PFSK-1 (cell line): ENCODE results near the gene PLS1.

ENCODE experiments used
- FOXP2 ChIP-seq: optimal IDR thresholded peaks from 2 replicates; pipeline ENCODE3; 2011; ENCODE audit warnings: borderline replicate concordance, control low read depth, inconsistent platforms; ENCODE audit not compliant: insufficient read depth; ENCODE audit errors: extremely low read length, extremely low read depth
- POLR2AphosphoS5 ChIP-seq: IDR thresholded peaks from 2 replicates; pipeline ENCODE4 v1.6.1; 2012; ENCODE audit warnings: low read depth, mild to moderate bottlenecking, control low read depth, low read length, moderate library complexity
- SIN3A ChIP-seq: IDR thresholded peaks from 2 replicates; pipeline ENCODE4 v1.6.1; 2012; ENCODE audit warnings: mild to moderate bottlenecking, low read length, moderate library complexity, borderline replicate concordance; ENCODE audit not compliant: insufficient read depth
- TAF1 ChIP-seq: IDR thresholded peaks from 2 replicates; pipeline ENCODE4 v1.6.1; 2012; ENCODE audit warnings: low read length, control low read depth, borderline replicate concordance; ENCODE audit not compliant: insufficient read depth
- TF ChIP-seq, protein P1 (sequence below), 2 experiments: IDR thresholded peaks; 2 replicates each; pipeline versions ENCODE4 v1.6.1 to v1.8.0; 2011 to 2012; ENCODE audit warnings: low read depth in 2 of 2, low read length in 2 of 2, control low read depth in 1 of 2, inconsistent platforms in 1 of 2, mild to moderate bottlenecking in 1 of 2, moderate library complexity in 1 of 2; ENCODE audit not compliant: insufficient read depth in 1 of 2

PLS1 gene

DNA sequence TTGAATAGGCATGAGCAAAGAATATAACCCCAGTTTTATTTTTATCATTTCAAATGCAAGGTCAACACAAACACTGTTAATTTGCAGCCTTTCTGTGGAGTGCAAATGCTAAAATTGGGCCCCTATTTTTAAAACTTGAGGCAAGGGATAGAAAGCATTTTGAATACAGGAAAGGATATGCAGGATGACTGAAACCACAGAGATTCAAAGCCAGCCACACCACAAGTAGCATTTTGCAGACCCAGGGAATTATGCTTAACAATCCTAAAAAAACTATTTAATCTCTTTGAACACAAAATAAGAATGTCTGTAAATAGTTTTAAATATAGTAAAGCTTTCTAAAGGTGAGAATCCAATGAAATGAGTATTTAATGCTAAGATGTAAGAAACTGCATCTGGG is 64.7 kb downstream of the PLS1 start:
- TF ChIP-seq SIN3A (no peak), POLR2AphosphoS5 (no peak)
- TF ChIP-seq, protein P1, sequence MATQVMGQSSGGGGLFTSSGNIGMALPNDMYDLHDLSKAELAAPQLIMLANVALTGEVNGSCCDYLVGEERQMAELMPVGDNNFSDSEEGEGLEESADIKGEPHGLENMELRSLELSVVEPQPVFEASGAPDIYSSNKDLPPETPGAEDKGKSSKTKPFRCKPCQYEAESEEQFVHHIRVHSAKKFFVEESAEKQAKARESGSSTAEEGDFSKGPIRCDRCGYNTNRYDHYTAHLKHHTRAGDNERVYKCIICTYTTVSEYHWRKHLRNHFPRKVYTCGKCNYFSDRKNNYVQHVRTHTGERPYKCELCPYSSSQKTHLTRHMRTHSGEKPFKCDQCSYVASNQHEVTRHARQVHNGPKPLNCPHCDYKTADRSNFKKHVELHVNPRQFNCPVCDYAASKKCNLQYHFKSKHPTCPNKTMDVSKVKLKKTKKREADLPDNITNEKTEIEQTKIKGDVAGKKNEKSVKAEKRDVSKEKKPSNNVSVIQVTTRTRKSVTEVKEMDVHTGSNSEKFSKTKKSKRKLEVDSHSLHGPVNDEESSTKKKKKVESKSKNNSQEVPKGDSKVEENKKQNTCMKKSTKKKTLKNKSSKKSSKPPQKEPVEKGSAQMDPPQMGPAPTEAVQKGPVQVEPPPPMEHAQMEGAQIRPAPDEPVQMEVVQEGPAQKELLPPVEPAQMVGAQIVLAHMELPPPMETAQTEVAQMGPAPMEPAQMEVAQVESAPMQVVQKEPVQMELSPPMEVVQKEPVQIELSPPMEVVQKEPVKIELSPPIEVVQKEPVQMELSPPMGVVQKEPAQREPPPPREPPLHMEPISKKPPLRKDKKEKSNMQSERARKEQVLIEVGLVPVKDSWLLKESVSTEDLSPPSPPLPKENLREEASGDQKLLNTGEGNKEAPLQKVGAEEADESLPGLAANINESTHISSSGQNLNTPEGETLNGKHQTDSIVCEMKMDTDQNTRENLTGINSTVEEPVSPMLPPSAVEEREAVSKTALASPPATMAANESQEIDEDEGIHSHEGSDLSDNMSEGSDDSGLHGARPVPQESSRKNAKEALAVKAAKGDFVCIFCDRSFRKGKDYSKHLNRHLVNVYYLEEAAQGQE (IDR thresholded peaks at IDR 0.05; ENCODE audit: insufficient read depth in 1 of 2, low read depth in 2 of 2, low read length in 2 of 2), result no peak

GRCh38 chr3:142663865-142664264 is 67.7 kb downstream of the PLS1 start:
- TF ChIP-seq FOXP2 (no peak), POLR2AphosphoS5 (no peak), TAF1 (no peak), SIN3A (no peak)
- TF ChIP-seq, protein P1 (IDR thresholded peaks at IDR 0.05; ENCODE audit: insufficient read depth in 1 of 2, low read depth in 2 of 2, low read length in 2 of 2), result no peak

DNA sequence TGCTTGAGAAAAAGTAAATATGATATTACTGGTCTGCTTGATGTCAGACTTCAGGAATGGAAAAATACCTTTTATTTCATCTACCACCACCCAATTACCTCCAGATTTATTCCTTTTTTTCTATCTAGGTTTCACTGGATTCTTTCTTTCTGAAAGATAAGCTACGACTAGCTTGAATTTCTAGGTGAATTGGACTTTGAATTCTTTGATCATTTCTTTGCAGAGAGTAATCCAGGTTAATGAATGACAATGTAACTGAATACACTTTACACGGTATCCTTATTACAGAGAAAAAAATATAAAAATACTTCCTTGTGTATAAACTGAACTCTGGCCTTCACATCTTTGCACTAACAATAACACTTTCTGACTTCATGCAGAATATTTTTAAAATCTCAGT is 68.1 kb downstream of the PLS1 start:
- TF ChIP-seq, protein P1 (IDR thresholded peaks at IDR 0.05; ENCODE audit: insufficient read depth in 1 of 2, low read depth in 2 of 2, low read length in 2 of 2), result no peak
- no peak for TF ChIP-seq FOXP2
- TF ChIP-seq SIN3A, result no peak
- no peak for TF ChIP-seq TAF1
- no peak for TF ChIP-seq POLR2AphosphoS5

DNA sequence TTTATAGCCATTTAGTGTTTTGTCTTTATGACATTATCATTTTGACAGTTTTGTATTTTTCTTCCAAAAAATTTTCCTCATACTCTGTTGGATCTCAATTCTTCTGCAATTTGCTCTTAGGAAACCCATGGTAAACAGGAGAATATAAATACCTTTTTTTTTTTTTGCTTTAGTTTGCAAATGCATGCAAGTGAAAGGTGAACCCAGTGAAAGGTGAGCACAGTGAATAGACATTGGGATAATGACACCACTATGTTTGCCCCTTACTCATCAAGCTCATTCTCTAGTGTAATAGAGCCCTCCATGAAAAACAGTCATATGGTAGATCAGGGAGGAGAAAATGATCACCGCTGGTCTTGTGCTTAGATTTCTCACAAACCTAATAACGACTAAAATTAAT is 68.6 kb downstream of the PLS1 start:
- TF ChIP-seq TAF1 (no peak), FOXP2 (no peak), POLR2AphosphoS5 (no peak), SIN3A (no peak)
- TF ChIP-seq, protein P1 (IDR thresholded peaks at IDR 0.05; ENCODE audit: insufficient read depth in 1 of 2, low read depth in 2 of 2, low read length in 2 of 2), result no peak

DNA sequence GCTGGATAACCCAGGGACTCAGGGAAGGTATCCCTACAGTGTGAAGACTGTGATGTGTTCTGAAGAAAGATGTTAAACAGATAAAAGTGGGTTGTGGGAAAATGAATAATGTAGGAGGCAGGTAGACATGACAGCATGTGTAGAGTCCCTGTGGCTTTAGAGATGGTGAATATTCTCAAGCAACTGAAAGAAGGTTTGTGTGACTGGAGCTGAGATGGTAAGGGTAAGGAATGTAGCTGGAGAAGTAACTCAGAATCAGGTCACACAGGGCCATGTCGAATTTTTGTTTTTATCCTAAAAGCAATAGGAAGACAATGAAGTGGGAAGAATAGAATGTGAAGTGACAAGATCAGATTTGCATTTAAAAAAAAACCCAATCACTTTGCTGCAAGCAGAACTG is 73.9 kb downstream of the PLS1 start:
- TF ChIP-seq FOXP2, result no peak
- no peak for TF ChIP-seq POLR2AphosphoS5
- TF ChIP-seq, protein P1 (IDR thresholded peaks at IDR 0.05; ENCODE audit: insufficient read depth in 1 of 2, low read depth in 2 of 2, low read length in 2 of 2), result no peak
- TF ChIP-seq SIN3A, result no peak
- no peak for TF ChIP-seq TAF1
